ENCODE measurements around the gene ADGRG1.

ADGRG1 gene

DNA sequence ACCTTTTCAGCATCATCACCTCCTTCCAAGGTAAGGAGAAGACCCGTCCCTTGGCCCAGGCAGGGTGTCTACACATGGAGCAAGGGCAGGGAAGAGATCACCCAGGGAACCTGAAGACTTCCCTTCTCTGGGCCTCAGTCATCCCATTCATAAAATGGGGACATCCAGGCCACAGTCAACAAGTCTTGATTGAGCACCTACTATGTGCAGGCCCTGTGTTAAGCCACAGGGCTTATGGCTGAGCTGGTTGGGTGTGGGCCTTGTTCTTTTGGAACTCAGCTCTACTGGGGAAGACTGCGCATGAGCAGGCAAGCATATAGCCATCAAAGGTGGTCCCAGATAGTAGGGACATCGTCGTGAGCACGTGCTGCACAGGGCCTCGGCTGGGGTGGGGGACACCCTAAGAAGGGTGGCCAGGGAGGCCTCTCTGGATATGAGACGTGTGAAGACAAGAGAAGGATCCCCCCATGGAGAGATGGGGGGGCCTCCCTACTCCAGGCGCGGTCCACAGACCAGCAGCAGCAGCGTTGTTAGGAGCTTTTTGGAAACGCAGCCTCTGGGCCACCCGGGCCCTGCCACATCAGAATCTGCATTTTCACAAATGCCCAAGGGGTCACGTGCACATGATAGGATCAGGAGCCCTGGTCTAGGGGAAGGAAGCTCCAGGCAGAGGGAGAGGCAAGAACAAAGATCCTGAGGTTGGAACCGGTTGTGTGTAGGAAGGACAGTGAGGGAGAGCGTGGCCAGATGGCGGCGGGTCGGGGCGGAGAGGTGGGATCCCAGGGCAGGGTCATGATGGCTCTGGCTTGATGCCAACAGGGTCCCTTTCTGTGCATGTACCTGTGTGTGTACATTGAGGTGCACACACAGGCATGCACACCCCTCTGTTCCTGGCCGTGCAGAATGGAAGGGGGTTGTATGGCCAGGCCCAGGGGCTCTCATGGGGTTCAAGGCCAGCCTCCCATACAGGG lies 33.8 kb downstream of the ADGRG1 start:
- H3K36me3 ChIP-seq (ENCODE audit: control insufficient read depth in 1 of 2, insufficient read depth in 2 of 2, low read length in 2 of 2), result peaks cover 69% of the 10 kb centered on the region in 2 experiments
- H3K14ac ChIP-seq (ENCODE audit: low read length), result no peak overlapping the region
- no peak overlapping the region for H3K27ac ChIP-seq (ENCODE audit: low read depth, low read length)
- no peak overlapping the region for H2AK5ac ChIP-seq (ENCODE audit: low read length)
- no peak overlapping the region for H2BK120ac ChIP-seq (ENCODE audit: insufficient read depth, low read length, poor library complexity)
- H3K23ac ChIP-seq (ENCODE audit: low read length), result no peak overlapping the region
- no peak overlapping the region for H4K91ac ChIP-seq (ENCODE audit: low read depth, low read length)
- no peaks in the 10 kb centered on the region for H3K79me2 ChIP-seq (ENCODE audit: control insufficient read depth, insufficient read depth, low read length, poor library complexity)
- no peak overlapping the region for H2BK12ac ChIP-seq (ENCODE audit: low read length)
- no peak overlapping the region for H4K8ac ChIP-seq (ENCODE audit: low read depth, low read length)
- no peaks in the 10 kb centered on the region for H3K27me3 ChIP-seq (ENCODE audit: insufficient read depth, low read length)
- H3K18ac ChIP-seq (ENCODE audit: low read length), result no peak overlapping the region
- no CpG with 5 or more reads among the region's 20 CpGs for WGBS (ENCODE audit: extremely low coverage, insufficient coverage, insufficient read length)
- H3K79me1 ChIP-seq (ENCODE audit: low read length), result no peaks in the 10 kb centered on the region
- no peak overlapping the region for H4K12ac ChIP-seq (ENCODE audit: low read depth, low read length)
- H2BK5ac ChIP-seq (ENCODE audit: low read depth, low read length, poor library complexity), result no peak overlapping the region
- H3K4me3 ChIP-seq (ENCODE audit: low read depth, low read length), result no peak overlapping the region
- peaks cover 3% of the 10 kb centered on the region for H3K9me3 ChIP-seq (ENCODE audit: insufficient read depth, low read depth, low read length)
- no peak overlapping the region for H3K4me2 ChIP-seq (ENCODE audit: low read length)
- no peak for DNase-seq
- H2AFZ ChIP-seq (ENCODE audit: insufficient read depth, low read length, poor library complexity), result no peak overlapping the region
- no peak overlapping the region for H3K9ac ChIP-seq (ENCODE audit: low read length)
- H3K4ac ChIP-seq (ENCODE audit: low read depth, low read length), result no peak overlapping the region
- H3K4me1 ChIP-seq (ENCODE audit: control insufficient read depth in 1 of 2, insufficient read depth in 2 of 2, low read length in 2 of 2), result no peaks in the 10 kb centered on the region

DNA sequence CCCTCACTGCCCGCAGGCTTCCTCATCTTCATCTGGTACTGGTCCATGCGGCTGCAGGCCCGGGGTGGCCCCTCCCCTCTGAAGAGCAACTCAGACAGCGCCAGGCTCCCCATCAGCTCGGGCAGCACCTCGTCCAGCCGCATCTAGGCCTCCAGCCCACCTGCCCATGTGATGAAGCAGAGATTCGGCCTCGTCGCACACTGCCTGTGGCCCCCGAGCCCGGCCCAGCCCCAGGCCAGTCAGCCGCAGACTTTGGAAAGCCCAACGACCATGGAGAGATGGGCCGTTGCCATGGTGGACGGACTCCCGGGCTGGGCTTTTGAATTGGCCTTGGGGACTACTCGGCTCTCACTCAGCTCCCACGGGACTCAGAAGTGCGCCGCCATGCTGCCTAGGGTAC lies 35.0 kb downstream of the ADGRG1 start:
- H2BK5ac ChIP-seq (ENCODE audit: low read depth, low read length, poor library complexity), result no peak overlapping the region
- H4K8ac ChIP-seq (ENCODE audit: low read depth, low read length), result no peak overlapping the region
- H2BK12ac ChIP-seq (ENCODE audit: low read length), result no peak overlapping the region
- no peak overlapping the region for H3K27ac ChIP-seq (ENCODE audit: low read depth, low read length)
- no peak overlapping the region for H3K9ac ChIP-seq (ENCODE audit: low read length)
- no peak overlapping the region for H4K91ac ChIP-seq (ENCODE audit: low read depth, low read length)
- H2BK120ac ChIP-seq (ENCODE audit: insufficient read depth, low read length, poor library complexity), result no peak overlapping the region
- H3K4ac ChIP-seq (ENCODE audit: low read depth, low read length), result no peak overlapping the region
- H3K14ac ChIP-seq (ENCODE audit: low read length), result no peak overlapping the region
- peaks cover 6% of the 10 kb centered on the region in 2 experiments for H3K4me1 ChIP-seq (ENCODE audit: control insufficient read depth in 1 of 2, insufficient read depth in 2 of 2, low read length in 2 of 2)
- no peak overlapping the region for H3K23ac ChIP-seq (ENCODE audit: low read length)
- no peak overlapping the region for H3K4me2 ChIP-seq (ENCODE audit: low read length)
- no peak overlapping the region for H2AFZ ChIP-seq (ENCODE audit: insufficient read depth, low read length, poor library complexity)
- H3K18ac ChIP-seq (ENCODE audit: low read length), result no peak overlapping the region
- no peaks in the 10 kb centered on the region for H3K79me2 ChIP-seq (ENCODE audit: control insufficient read depth, insufficient read depth, low read length, poor library complexity)
- no peaks in the 10 kb centered on the region for H3K79me1 ChIP-seq (ENCODE audit: low read length)
- H3K36me3 ChIP-seq (ENCODE audit: control insufficient read depth in 1 of 2, insufficient read depth in 2 of 2, low read length in 2 of 2), result peaks cover 61 to 62% of the 10 kb centered on the region in 2 experiments
- H3K27me3 ChIP-seq (ENCODE audit: insufficient read depth, low read length), result no peaks in the 10 kb centered on the region
- no peak for DNase-seq
- no peak overlapping the region for H4K12ac ChIP-seq (ENCODE audit: low read depth, low read length)
- no peak overlapping the region for H2AK5ac ChIP-seq (ENCODE audit: low read length)
- H3K9me3 ChIP-seq (ENCODE audit: insufficient read depth, low read depth, low read length), result peaks cover 3% of the 10 kb centered on the region
- H3K4me3 ChIP-seq (ENCODE audit: low read depth, low read length), result no peak overlapping the region
- no CpG with 5 or more reads among the region's 21 CpGs for WGBS (ENCODE audit: extremely low coverage, insufficient coverage, insufficient read length)

GRCh38 chr16:57663917-57664661 lies 35.7 kb downstream of the ADGRG1 start:
- WGBS (ENCODE audit: extremely low coverage, insufficient coverage, insufficient read length), result no CpG with 5 or more reads among the region's 15 CpGs
- H3K14ac ChIP-seq (ENCODE audit: low read length), result no peak overlapping the region

DNA sequence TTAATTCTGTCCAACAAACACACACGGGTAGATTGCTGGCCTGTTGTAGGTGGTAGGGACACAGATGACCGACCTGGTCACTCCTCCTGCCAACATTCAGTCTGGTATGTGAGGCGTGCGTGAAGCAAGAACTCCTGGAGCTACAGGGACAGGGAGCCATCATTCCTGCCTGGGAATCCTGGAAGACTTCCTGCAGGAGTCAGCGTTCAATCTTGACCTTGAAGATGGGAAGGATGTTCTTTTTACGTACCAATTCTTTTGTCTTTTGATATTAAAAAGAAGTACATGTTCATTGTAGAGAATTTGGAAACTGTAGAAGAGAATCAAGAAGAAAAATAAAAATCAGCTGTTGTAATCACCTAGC lies 36.2 kb downstream of the ADGRG1 start:
- H3K27me3 ChIP-seq (ENCODE audit: insufficient read depth, low read length), result no peaks in the 10 kb centered on the region
- no peak overlapping the region for H2BK5ac ChIP-seq (ENCODE audit: low read depth, low read length, poor library complexity)
- H3K4ac ChIP-seq (ENCODE audit: low read depth, low read length), result no peak overlapping the region
- H3K9ac ChIP-seq (ENCODE audit: low read length), result no peak overlapping the region
- H4K8ac ChIP-seq (ENCODE audit: low read depth, low read length), result no peak overlapping the region
- no peak overlapping the region for H3K4me3 ChIP-seq (ENCODE audit: low read depth, low read length)
- H3K4me1 ChIP-seq (ENCODE audit: control insufficient read depth in 1 of 2, insufficient read depth in 2 of 2, low read length in 2 of 2), result peaks cover 6% of the 10 kb centered on the region in 2 experiments
- peaks cover 3% of the 10 kb centered on the region for H3K9me3 ChIP-seq (ENCODE audit: insufficient read depth, low read depth, low read length)
- H3K36me3 ChIP-seq (ENCODE audit: control insufficient read depth in 1 of 2, insufficient read depth in 2 of 2, low read length in 2 of 2), result peaks cover 49 to 50% of the 10 kb centered on the region in 2 experiments
- no peak overlapping the region for H4K91ac ChIP-seq (ENCODE audit: low read depth, low read length)
- peak; percentile 37 to 63 for DNase-seq
- no peak overlapping the region for H2BK12ac ChIP-seq (ENCODE audit: low read length)
- H2AK5ac ChIP-seq (ENCODE audit: low read length), result no peak overlapping the region
- no CpG with 5 or more reads among the region's 6 CpGs for WGBS (ENCODE audit: extremely low coverage, insufficient coverage, insufficient read length)
- no peak overlapping the region for H2AFZ ChIP-seq (ENCODE audit: insufficient read depth, low read length, poor library complexity)
- H3K14ac ChIP-seq (ENCODE audit: low read length), result no peak overlapping the region
- no peak overlapping the region for H4K12ac ChIP-seq (ENCODE audit: low read depth, low read length)
- no peaks in the 10 kb centered on the region for H3K79me2 ChIP-seq (ENCODE audit: control insufficient read depth, insufficient read depth, low read length, poor library complexity)
- H3K79me1 ChIP-seq (ENCODE audit: low read length), result no peaks in the 10 kb centered on the region
- no peak overlapping the region for H3K18ac ChIP-seq (ENCODE audit: low read length)
- H3K27ac ChIP-seq (ENCODE audit: low read depth, low read length), result no peak overlapping the region
- no peak overlapping the region for H3K4me2 ChIP-seq (ENCODE audit: low read length)
- no peak overlapping the region for H2BK120ac ChIP-seq (ENCODE audit: insufficient read depth, low read length, poor library complexity)
- H3K23ac ChIP-seq (ENCODE audit: low read length), result no peak overlapping the region

More at GRCh38 chr16:57663917-57664661, 35.7 kb downstream of the ADGRG1 start:
- H2AK5ac ChIP-seq (ENCODE audit: low read length), result no peak overlapping the region
- H3K4ac ChIP-seq (ENCODE audit: low read depth, low read length), result no peak overlapping the region
- H3K4me2 ChIP-seq (ENCODE audit: low read length), result no peak overlapping the region
- no peaks in the 10 kb centered on the region for H3K79me2 ChIP-seq (ENCODE audit: control insufficient read depth, insufficient read depth, low read length, poor library complexity)
- no peak overlapping the region for H4K91ac ChIP-seq (ENCODE audit: low read depth, low read length)
- H3K18ac ChIP-seq (ENCODE audit: low read length), result no peak overlapping the region
- no peak for DNase-seq
- H4K12ac ChIP-seq (ENCODE audit: low read depth, low read length), result no peak overlapping the region
- peaks cover 55 to 56% of the 10 kb centered on the region in 2 experiments for H3K36me3 ChIP-seq (ENCODE audit: control insufficient read depth in 1 of 2, insufficient read depth in 2 of 2, low read length in 2 of 2)
- no peak overlapping the region for H2BK5ac ChIP-seq (ENCODE audit: low read depth, low read length, poor library complexity)
- no peak overlapping the region for H3K23ac ChIP-seq (ENCODE audit: low read length)
- peaks cover 6% of the 10 kb centered on the region in 2 experiments for H3K4me1 ChIP-seq (ENCODE audit: control insufficient read depth in 1 of 2, insufficient read depth in 2 of 2, low read length in 2 of 2)
- peaks cover 3% of the 10 kb centered on the region for H3K9me3 ChIP-seq (ENCODE audit: insufficient read depth, low read depth, low read length)
- H3K79me1 ChIP-seq (ENCODE audit: low read length), result no peaks in the 10 kb centered on the region
- H3K27me3 ChIP-seq (ENCODE audit: insufficient read depth, low read length), result no peaks in the 10 kb centered on the region
- no peak overlapping the region for H2AFZ ChIP-seq (ENCODE audit: insufficient read depth, low read length, poor library complexity)
- H3K4me3 ChIP-seq (ENCODE audit: low read depth, low read length), result no peak overlapping the region
- H2BK12ac ChIP-seq (ENCODE audit: low read length), result no peak overlapping the region
- H3K9ac ChIP-seq (ENCODE audit: low read length), result no peak overlapping the region
- H3K27ac ChIP-seq (ENCODE audit: low read depth, low read length), result no peak overlapping the region
- H2BK120ac ChIP-seq (ENCODE audit: insufficient read depth, low read length, poor library complexity), result no peak overlapping the region
- H4K8ac ChIP-seq (ENCODE audit: low read depth, low read length), result no peak overlapping the region
